ENCODE data around the gene GDPD4.

GDPD4 gene

GRCh38 chr11:77172666-77172982, 128.9 kb downstream of the GDPD4 start:
- Histone ChIP-seq H3K4me2 (ENCODE audit: low read depth, low read length, poor library complexity, severe bottlenecking) (no peak overlapping the region), H3K27me3 (ENCODE audit: insufficient read depth, low read length, poor library complexity, severe bottlenecking) (no peaks in the 10 kb centered on the region), H4K20me1 (ENCODE audit: insufficient read depth, low read length, poor library complexity, severe bottlenecking) (no peaks in the 10 kb centered on the region), H3K9me3 (ENCODE audit: insufficient read depth, low read depth, low read length) (no peaks in the 10 kb centered on the region), H3F3A (ENCODE audit: low read depth) (no peaks in the 10 kb centered on the region), H3K79me2 (ENCODE audit: insufficient read depth, low read length) (no peaks in the 10 kb centered on the region), H3K36me3 (ENCODE audit: insufficient read depth, low read length) (no peaks in the 10 kb centered on the region), H3K4me1 (ENCODE audit: insufficient read depth, low read length, poor library complexity, severe bottlenecking) (peaks cover 2% of the 10 kb centered on the region), H2AFZ (ENCODE audit: low read length) (no peak overlapping the region), H3K9ac (ENCODE audit: low read depth, low read length, poor library complexity, severe bottlenecking) (no peak overlapping the region), H3K9me2 (replicated peaks; ENCODE audit: low read depth, low read length) (no peaks in the 10 kb centered on the region), H3K4me3 (ENCODE audit: low read length, poor library complexity, severe bottlenecking) (no peak overlapping the region)
- TF ChIP-seq EZH2phosphoT487 (IDR thresholded peaks at IDR 0.05; ENCODE audit: borderline replicate concordance), result no peak
- no peak for TF ChIP-seq CTCF (conservative IDR thresholded peaks at IDR 0.05; ENCODE audit: low read length)

GRCh38 chr11:77171885-77172665, 129.4 kb downstream of the GDPD4 start:
- H2AFZ ChIP-seq (ENCODE audit: low read length), result no peak overlapping the region
- no peak overlapping the region for H3K4me2 ChIP-seq (ENCODE audit: low read depth, low read length, poor library complexity, severe bottlenecking)
- H4K20me1 ChIP-seq (ENCODE audit: insufficient read depth, low read length, poor library complexity, severe bottlenecking), result no peaks in the 10 kb centered on the region
- no peaks in the 10 kb centered on the region for H3K9me2 ChIP-seq (replicated peaks; ENCODE audit: low read depth, low read length)
- no peak overlapping the region for H3K4me3 ChIP-seq (ENCODE audit: low read length, poor library complexity, severe bottlenecking)
- no peaks in the 10 kb centered on the region for H3K27me3 ChIP-seq (ENCODE audit: insufficient read depth, low read length, poor library complexity, severe bottlenecking)
- H3K79me2 ChIP-seq (ENCODE audit: insufficient read depth, low read length), result no peaks in the 10 kb centered on the region
- no peaks in the 10 kb centered on the region for H3K36me3 ChIP-seq (ENCODE audit: insufficient read depth, low read length)
- H3K9me3 ChIP-seq (ENCODE audit: insufficient read depth, low read depth, low read length), result no peaks in the 10 kb centered on the region
- peaks cover 7% of the 10 kb centered on the region for H3K4me1 ChIP-seq (ENCODE audit: insufficient read depth, low read length, poor library complexity, severe bottlenecking)
- H3F3A ChIP-seq (ENCODE audit: low read depth), result no peaks in the 10 kb centered on the region
- TF ChIP-seq EZH2phosphoT487 (IDR thresholded peaks at IDR 0.05; ENCODE audit: borderline replicate concordance), result no peak
- TF ChIP-seq CTCF (conservative IDR thresholded peaks at IDR 0.05; ENCODE audit: low read length), result no peak
- no peak overlapping the region for H3K9ac ChIP-seq (ENCODE audit: low read depth, low read length, poor library complexity, severe bottlenecking)

DNA sequence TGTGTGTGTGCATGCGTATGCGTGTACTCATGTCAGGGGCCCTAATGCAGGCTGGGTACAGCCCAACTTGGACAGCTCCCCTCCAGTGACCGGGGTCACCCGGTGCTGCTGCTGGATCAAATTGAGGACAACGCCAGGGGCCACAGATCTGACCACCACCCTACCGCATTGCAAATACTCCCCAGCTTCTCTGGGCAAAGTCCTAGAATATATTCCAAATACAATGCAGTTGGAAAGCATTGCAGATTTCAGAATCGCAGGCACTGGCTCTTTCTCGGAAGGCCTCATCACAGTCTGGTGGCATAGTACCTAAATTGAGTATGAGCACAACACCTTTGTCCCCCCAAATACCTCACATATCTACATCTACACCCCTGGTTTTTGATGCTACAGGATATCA, 130.2 kb downstream of the GDPD4 start:
- Histone ChIP-seq H3K4me3 (ENCODE audit: low read length, poor library complexity, severe bottlenecking) (no peak overlapping the region), H3K4me2 (ENCODE audit: low read depth, low read length, poor library complexity, severe bottlenecking) (no peak overlapping the region)
- TF ChIP-seq CTCF (conservative IDR thresholded peaks at IDR 0.05; ENCODE audit: low read length) (no peak), EZH2phosphoT487 (IDR thresholded peaks at IDR 0.05; ENCODE audit: borderline replicate concordance) (no peak)

More for the DNA sequence above, 130.2 kb downstream of the GDPD4 start:
- no peaks in the 10 kb centered on the region for H3K9me3 ChIP-seq (ENCODE audit: insufficient read depth, low read depth, low read length)
- H3K27me3 ChIP-seq (ENCODE audit: insufficient read depth, low read length, poor library complexity, severe bottlenecking), result no peaks in the 10 kb centered on the region
- H4K20me1 ChIP-seq (ENCODE audit: insufficient read depth, low read length, poor library complexity, severe bottlenecking), result no peaks in the 10 kb centered on the region
- no peak overlapping the region for H2AFZ ChIP-seq (ENCODE audit: low read length)
- H3K9me2 ChIP-seq (replicated peaks; ENCODE audit: low read depth, low read length), result no peaks in the 10 kb centered on the region
- no peak overlapping the region for H3K9ac ChIP-seq (ENCODE audit: low read depth, low read length, poor library complexity, severe bottlenecking)
- H3F3A ChIP-seq (ENCODE audit: low read depth), result no peaks in the 10 kb centered on the region
- H3K4me1 ChIP-seq (ENCODE audit: insufficient read depth, low read length, poor library complexity, severe bottlenecking), result peaks cover 15% of the 10 kb centered on the region
- H3K36me3 ChIP-seq (ENCODE audit: insufficient read depth, low read length), result no peaks in the 10 kb centered on the region
- H3K79me2 ChIP-seq (ENCODE audit: insufficient read depth, low read length), result no peaks in the 10 kb centered on the region
